Left lung (tissue), 10 donors: ENCODE data around the gene TMEM121B. TPM values are rescaled to one million over a fixed set of nuclear protein-coding genes. Genes with fewer than 3 reads are reported as not detected.

Experiments
- ATAC-seq: fragments of 200-7000 bp; cut with Tn5 transposase; one replicate; pipeline ENCODE4 v1.9.1; 2020; ENCODE audit warnings: moderate library complexity
- DNase-seq, 4 donors: peaks; one replicate each; pipeline ENCODE4 v3.0.0-alpha.2; 2013 to 2020
- H3K27ac ChIP-seq, 2 donors: fragments of 200-600 bp; sonication (generic) in 1 of 2; one replicate each; pipeline versions ENCODE4 v1.5.0 to v1.8.0; 2020 to 2021
- H3K27me3 ChIP-seq, 2 donors: fragments of 200-600 bp; sonication (generic) in 1 of 2; one replicate each; pipeline versions ENCODE4 v1.5.0 to v1.8.0; 2020 to 2021
- H3K36me3 ChIP-seq, 2 donors: fragments of 200-600 bp; sonication (generic) in 1 of 2; one replicate each; pipeline versions ENCODE4 v1.5.0 to v1.8.0; 2020 to 2021
- H3K4me1 ChIP-seq, 2 donors: fragments of 200-600 bp; one replicate each; pipeline ENCODE4 v1.8.0; 2021
- H3K4me3 ChIP-seq, 2 donors: fragments of 200-600 bp; sonication (generic) in 1 of 2; one replicate each; pipeline versions ENCODE4 v1.5.0 to v1.8.0; 2020 to 2021; ENCODE audit warnings: mild to moderate bottlenecking in 1 of 2
- H3K9me3 ChIP-seq, 2 donors: fragments of 200-600 bp; sonication (generic) in 1 of 2; one replicate each; pipeline versions ENCODE4 v1.5.0 to v1.8.0; 2020 to 2021
- CTCF ChIP-seq, 2 donors: fragments of 200-600 bp; sonication (generic) in 1 of 2; IDR thresholded peaks; one replicate each; pipeline versions ENCODE4 v1.5.0 to v1.8.0; 2021; ENCODE audit warnings: antibody characterized with exemption in 2 of 2
- intact Hi-C, 2 donors: fragments of 100-400 bp; cut with DNase I; formaldehyde crosslinking; loops; one replicate each; pipeline versions ENCODE4 v1.11.2 to v1.14.2; 2022
- polyA plus RNA-seq, 6 donors: library from polyadenylated mRNA; unstranded; fragments of 120-200 nt; gene quantifications; one replicate each; pipeline ENCODE4 v1.2.1, GENCODE V29; 2013; ENCODE audit not compliant: insufficient read length in 6 of 6
- total RNA-seq, 2 donors: library from RNA; stranded (reverse); fragmentation: NEBNext Ultra II Directional; extraction: Animal tissue kit (Norgen Biotek cat#: 25700); gene quantifications; one replicate each; pipeline ENCODE4 v1.2.1, GENCODE V29; 2021
- donor health status: DM: no; HTN: yes; CAD: no.
- donor health status: DM: no; HTN: no; CAD: no.

The TMEM121B gene
- total and polyA plus RNA-seq, 8 donors = 0.41 to 1.4 (median 0.94) TPM

DNA sequence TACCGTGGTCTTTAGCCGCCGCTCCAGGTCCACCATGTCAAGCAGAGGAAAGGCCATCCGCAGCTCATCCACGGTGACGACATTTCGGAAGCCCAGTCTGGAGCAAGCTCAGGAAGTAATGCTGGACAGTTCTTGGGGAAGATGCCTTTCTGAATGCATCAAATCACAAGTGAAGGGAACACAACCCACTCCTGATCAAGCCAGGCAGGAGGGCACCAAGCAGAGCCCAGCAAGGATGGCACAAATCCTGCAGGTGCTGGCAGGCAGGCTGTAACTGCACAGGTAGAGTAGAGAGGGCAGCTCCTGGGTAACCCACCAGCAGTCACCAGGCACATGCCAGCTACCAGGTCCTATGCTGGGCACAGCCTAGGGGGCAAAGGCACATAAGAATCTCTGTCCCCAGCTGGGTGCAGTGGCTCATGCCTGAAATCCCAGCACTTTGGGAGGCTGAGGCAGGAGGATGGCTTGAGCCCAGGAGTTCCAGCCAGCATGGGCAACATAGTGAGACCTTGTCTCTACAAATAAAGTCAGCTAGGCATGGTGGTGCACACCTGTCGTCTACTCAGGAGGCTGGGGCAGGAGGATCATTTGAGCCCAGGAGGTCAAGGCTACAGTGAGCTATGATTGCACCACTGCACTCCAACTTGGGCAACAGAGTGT is 24.0 kb upstream of the TMEM121B start:
- H3K27ac ChIP-seq = no peak overlapping the region
- no peaks in the 10 kb centered on the region for H3K9me3 ChIP-seq
- H3K4me1 ChIP-seq = no peaks in the 10 kb centered on the region
- TF ChIP-seq CTCF (IDR thresholded peaks at IDR 0.05) = no peak
- DNase-seq (no peak), ATAC-seq (no peak)
- no peak overlapping the region for H3K4me3 ChIP-seq
- peaks cover 0 to 68% of the 10 kb centered on the region in 2 donors for H3K36me3 ChIP-seq
- no peaks in the 10 kb centered on the region for H3K27me3 ChIP-seq
- intact Hi-C loops = no loop called here

GRCh38 chr22:17143826-17144225 is 22.7 kb upstream of the TMEM121B start:
- DNase-seq (no peak), ATAC-seq (no peak)
- TF ChIP-seq CTCF (IDR thresholded peaks at IDR 0.05) = no peak
- no peaks in the 10 kb centered on the region for H3K9me3 ChIP-seq
- intact Hi-C loops = no loop called here
- H3K4me1 ChIP-seq = no peaks in the 10 kb centered on the region
- H3K4me3 ChIP-seq = no peak overlapping the region
- no peak overlapping the region for H3K27ac ChIP-seq
- no peaks in the 10 kb centered on the region for H3K27me3 ChIP-seq
- H3K36me3 ChIP-seq = peaks cover 0 to 75% of the 10 kb centered on the region in 2 donors

DNA sequence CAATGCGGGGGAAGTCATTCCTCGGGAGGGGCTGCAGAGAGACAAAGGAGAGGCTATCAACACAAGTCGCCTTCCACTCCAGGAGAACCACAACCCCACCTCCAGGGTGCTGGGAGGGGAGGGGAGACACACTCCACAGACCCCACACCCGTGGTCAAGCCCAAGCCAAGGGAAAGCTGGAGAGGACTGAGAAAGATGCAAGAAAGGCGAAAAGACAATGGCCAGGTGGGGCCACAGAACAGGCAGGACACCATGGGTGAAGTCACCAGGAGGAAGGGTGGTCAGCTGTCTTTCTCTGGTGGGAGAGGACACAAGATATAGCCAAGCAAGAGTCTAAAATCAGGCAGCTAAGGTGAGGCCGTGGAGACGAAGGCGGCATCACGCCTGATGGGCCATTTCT is 21.9 kb upstream of the TMEM121B start:
- H3K4me3 ChIP-seq = no peak overlapping the region
- no peaks in the 10 kb centered on the region for H3K4me1 ChIP-seq
- H3K27ac ChIP-seq = no peak overlapping the region
- intact Hi-C loops = no loop called here
- H3K27me3 ChIP-seq = no peaks in the 10 kb centered on the region
- no peak for TF ChIP-seq CTCF (IDR thresholded peaks at IDR 0.05)
- DNase-seq (no peak), ATAC-seq (no peak)
- no peaks in the 10 kb centered on the region for H3K9me3 ChIP-seq
- H3K36me3 ChIP-seq = peaks cover 0 to 79% of the 10 kb centered on the region in 2 donors

GRCh38 chr22:17140826-17141766 is 19.9 kb upstream of the TMEM121B start:
- Histone ChIP-seq H3K27ac (no peak overlapping the region), H3K4me3 (no peak overlapping the region), H3K4me1 (no peaks in the 10 kb centered on the region), H3K36me3 (peaks cover 0 to 90% of the 10 kb centered on the region in 2 donors), H3K27me3 (no peaks in the 10 kb centered on the region), H3K9me3 (no peaks in the 10 kb centered on the region)
- TF ChIP-seq CTCF (IDR thresholded peaks at IDR 0.05) = no peak
- ATAC-seq = no peak
- DNase-seq = no peak
- intact Hi-C loops = no loop called here

DNA sequence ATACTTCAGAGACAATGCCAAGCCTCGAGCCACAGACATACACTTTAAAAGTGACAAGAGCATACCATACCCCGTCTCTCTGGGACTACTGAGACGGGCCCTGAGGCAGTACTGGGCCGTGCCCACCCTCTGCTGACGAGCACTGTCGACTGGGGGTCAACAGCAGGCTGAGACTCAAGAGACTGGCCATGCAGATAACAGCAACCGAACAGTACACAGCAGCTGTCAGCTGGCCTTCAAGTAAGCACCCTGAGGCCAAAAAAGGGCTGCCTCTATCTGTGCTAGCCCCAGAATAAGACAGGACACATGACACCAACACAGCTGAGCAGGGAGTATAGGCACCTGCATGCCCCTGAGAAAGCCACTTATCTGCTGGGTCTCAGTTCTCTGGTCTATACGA is 18.9 kb upstream of the TMEM121B start:
- Histone ChIP-seq H3K27me3 (no peaks in the 10 kb centered on the region), H3K27ac (no peak overlapping the region), H3K4me1 (no peaks in the 10 kb centered on the region), H3K9me3 (no peaks in the 10 kb centered on the region), H3K36me3 (peaks cover 0 to 92% of the 10 kb centered on the region in 2 donors), H3K4me3 (no peak overlapping the region)
- ATAC-seq (no peak), DNase-seq (no peak)
- intact Hi-C loops = no loop called here
- TF ChIP-seq CTCF (IDR thresholded peaks at IDR 0.05) = no peak
